NCI-H345 treated with DMSO at 0.1 percent for 48 hours (cell line): ENCODE measurements around the gene NUBP2.

Experiments
- DNase-seq: peaks from one replicate; lab custom pipeline; 2025; ENCODE audit not compliant: unreplicated experiment; lab: John Stamatoyannopoulos, UW

Gene NUBP2

GRCh38 chr16:1825864-1826690 lies 43.3 kb downstream of the NUBP2 start:
- DNase-seq = no peak

- peak; percentile 81 for DNase-seq
Observed at GRCh38 chr16:1826691-1827573, 44.2 kb downstream of the NUBP2 start, which contains the start of the genes FAHD1 and HAGH. Gene FAHD1, plus strand, starts transcription at chr16:1827206. Its CDS starts 33 bp downstream, at chr16:1827239. Gene HAGH, minus strand, starts transcription at chr16:1826825. Its CDS starts 38 bp downstream, at chr16:1826787.

- no peak for DNase-seq
Observed at GRCh38 chr16:1828645-1829410, 46.1 kb downstream of the NUBP2 start.

- no peak for DNase-seq
Observed at GRCh38 chr16:1830213-1830612, 47.5 kb downstream of the NUBP2 start.

- DNase-seq = no peak
Observed at GRCh38 chr16:1831186-1832075, 48.7 kb downstream of the NUBP2 start.

- DNase-seq = peak; percentile 27
Observed at GRCh38 chr16:1832838-1833454, 50.2 kb downstream of the NUBP2 start.

- no peak for DNase-seq
Observed at GRCh38 chr16:1834096-1834495, 51.3 kb downstream of the NUBP2 start.
